Stimulated activated CD8-positive, alpha-beta memory T cell treated with anti-CD3 and anti-CD28 coated beads, Interleukin-2, amount 100 ng/mL, for 1 hour (primary cell): ENCODE measurements around the gene ADH5.
"Not testable (repeated sequence)": the region's sequence is repeated elsewhere in the genome, so short reads cannot be mapped to it uniquely, and the experiment has no call there.

ENCODE experiments used
- DNase-seq, 2 donors: peaks; one replicate each; pipeline ENCODE4 v3.0.0-alpha.2; 2020; ENCODE audit warnings: low read depth in 2 of 2

ADH5 gene

DNA sequence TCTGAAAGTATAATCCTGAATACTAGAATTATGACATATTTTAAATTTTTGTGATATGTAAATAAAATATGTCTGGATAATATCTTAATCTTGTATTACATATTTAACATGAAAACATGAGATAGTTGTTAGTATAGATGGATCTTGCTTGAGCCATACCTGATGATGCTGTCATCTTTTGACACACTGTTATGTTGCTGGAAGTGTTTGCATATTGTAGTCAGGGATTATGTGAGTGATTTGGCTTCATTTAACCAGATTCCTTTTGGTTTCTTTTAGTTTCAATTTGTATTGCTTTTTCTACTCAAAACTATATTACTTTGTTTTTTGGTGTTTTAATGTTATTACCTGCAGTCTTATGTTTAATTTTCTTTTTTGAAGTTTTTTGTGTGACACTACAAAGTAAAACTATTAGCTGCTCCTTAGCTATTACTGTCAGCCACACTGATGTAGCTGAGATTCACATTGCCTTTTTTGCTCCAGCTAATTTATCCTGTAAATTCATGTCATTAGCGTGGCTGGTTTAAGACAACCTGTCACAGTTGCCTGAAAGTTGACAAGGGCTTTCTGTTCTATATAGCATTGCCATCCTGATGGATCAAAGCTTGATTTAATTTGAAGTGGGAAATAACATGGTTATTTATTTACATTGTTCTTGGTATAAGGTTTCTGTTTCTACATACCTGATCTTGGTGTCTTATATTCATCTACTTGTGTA lies 59.4 kb downstream of the ADH5 start:
- DNase-seq = no peak

- no peak for DNase-seq
Observed at GRCh38 chr4:99028187-99028586, 60.4 kb downstream of the ADH5 start.

DNA sequence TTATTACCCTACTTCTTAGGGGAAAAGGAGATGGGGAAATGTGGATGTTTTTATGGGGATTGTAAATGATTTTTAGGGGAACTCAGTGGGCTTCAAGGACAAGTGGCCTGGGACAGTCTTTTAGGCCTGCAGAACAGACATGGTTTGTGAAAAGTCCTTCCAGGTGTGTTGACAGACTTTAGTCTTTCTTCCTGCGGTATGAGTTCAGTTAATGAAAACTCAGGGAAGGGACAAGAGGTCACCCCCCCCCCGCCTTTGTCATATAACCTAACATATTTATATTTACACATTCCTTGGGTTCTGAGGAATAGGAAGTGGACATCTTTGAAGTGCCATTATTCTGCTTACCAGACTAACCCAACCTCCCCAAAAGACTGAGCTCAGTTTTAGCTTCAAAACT lies 61.3 kb downstream of the ADH5 start:
- no peak for DNase-seq

DNA sequence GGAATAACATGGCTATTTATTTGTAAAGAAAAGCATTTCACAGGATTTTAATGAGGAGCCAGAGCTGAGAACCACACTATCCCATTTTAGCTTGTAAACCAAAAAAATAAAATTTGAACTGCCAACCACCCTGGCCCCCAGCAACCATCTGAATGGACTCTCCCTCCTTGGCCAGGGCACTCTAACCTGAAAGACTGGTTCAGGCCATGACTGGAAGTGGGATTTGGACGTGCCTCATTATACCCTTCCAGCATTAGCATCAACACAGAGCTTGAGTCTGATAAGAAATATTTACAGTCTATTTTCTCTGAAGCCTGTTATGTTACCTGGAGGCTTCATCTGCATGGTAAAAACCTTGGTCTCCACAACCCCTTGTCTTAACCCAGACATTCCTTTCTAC lies 63.1 kb downstream of the ADH5 start:
- DNase-seq = no peak

DNA sequence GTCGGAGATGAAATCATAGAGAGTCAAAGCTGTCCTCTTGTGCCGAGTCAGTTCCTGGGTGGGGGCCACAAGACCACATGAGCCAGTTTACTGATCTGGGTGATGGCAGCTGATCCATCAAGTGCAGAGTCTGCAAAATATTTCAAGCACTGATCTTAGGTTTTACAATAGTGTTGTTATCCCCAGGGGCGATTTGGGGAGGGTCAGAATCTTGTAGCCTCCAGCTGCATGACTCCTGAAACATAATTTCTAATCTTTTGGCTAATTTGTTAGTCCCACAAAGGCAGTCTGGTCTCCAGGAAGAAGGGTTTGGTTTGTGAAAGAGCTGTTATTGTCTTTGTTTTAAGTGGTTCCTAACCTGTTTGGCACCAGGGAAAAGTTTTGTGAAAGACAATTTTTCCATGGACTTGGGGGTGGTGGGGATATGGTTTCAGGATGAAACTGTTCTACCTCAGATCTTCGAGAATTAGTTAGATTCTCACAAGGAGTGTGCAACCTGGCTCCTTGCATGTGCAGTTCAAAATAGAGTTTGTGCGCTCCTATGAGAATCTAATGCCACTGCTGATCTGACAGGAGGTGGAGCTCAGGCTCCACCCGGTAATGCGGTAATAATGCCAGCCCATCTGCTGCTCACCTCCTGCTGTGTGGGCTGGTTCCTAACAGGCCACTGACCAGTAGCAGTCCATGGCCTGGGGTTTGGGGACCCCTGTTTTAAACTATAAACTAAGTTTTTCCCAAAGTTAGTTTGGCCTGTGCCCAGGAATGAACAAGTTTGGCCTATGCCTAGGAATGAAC lies 63.9 kb downstream of the ADH5 start:
- DNase-seq = no peak

- not testable (repeated sequence) for DNase-seq
Observed at GRCh38 chr4:99023800-99024251, 64.8 kb downstream of the ADH5 start.

GRCh38 chr4:99022566-99022965 lies 66.0 kb downstream of the ADH5 start:
- DNase-seq = no peak

DNA sequence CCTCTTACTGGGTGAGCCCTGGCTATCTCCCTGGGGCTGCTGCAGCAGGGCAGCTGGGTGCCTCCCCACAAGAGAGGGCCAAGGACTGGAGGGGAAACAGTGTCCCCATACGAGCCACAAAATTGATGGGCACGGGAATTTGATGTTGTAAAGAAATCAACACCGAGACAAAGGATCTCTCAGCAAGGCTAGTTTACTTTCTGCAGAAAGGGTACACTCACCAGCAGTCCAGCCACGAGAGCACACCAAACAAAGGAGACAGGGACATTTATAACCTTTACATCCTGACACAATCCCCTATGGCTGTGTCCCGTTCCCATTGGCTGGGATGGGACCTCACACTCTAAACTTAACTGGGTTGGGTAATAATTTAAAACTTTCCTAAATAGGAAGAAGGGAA lies 67.2 kb downstream of the ADH5 start:
- no peak for DNase-seq
